GM12873 (cell line): ENCODE data around the gene LDLRAD2.

Experiments
- TF ChIP-seq, protein P1 (sequence below): IDR thresholded peaks from 2 replicates; pipeline ENCODE4 v1.5.1; 2012; ENCODE audit warnings: low read depth, mild to moderate bottlenecking, moderate library complexity, low read length, control low read depth; ENCODE audit not compliant: insufficient read depth; ENCODE audit errors: missing control alignments

The LDLRAD2 gene

DNA sequence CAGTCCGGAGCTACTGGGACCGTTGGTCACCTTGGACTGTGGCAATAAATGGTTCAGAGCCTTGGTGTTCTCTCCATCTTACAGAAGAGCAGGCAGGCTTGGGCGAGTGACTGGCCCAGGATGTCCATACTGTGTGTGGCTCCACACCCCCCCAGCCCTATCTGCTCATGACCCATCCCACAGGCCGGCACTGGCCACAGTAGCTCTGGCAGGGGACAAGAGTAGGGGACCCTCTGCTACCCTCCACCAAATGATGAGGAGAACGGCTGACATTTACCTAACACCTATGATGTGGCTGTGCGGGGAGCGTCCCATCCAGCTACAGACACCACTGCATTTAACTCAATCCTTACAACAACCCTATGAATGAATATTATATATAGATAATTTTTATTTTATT, 13.3 kb downstream of the LDLRAD2 start:
- TF ChIP-seq, protein P1, sequence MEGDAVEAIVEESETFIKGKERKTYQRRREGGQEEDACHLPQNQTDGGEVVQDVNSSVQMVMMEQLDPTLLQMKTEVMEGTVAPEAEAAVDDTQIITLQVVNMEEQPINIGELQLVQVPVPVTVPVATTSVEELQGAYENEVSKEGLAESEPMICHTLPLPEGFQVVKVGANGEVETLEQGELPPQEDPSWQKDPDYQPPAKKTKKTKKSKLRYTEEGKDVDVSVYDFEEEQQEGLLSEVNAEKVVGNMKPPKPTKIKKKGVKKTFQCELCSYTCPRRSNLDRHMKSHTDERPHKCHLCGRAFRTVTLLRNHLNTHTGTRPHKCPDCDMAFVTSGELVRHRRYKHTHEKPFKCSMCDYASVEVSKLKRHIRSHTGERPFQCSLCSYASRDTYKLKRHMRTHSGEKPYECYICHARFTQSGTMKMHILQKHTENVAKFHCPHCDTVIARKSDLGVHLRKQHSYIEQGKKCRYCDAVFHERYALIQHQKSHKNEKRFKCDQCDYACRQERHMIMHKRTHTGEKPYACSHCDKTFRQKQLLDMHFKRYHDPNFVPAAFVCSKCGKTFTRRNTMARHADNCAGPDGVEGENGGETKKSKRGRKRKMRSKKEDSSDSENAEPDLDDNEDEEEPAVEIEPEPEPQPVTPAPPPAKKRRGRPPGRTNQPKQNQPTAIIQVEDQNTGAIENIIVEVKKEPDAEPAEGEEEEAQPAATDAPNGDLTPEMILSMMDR: no peak

DNA sequence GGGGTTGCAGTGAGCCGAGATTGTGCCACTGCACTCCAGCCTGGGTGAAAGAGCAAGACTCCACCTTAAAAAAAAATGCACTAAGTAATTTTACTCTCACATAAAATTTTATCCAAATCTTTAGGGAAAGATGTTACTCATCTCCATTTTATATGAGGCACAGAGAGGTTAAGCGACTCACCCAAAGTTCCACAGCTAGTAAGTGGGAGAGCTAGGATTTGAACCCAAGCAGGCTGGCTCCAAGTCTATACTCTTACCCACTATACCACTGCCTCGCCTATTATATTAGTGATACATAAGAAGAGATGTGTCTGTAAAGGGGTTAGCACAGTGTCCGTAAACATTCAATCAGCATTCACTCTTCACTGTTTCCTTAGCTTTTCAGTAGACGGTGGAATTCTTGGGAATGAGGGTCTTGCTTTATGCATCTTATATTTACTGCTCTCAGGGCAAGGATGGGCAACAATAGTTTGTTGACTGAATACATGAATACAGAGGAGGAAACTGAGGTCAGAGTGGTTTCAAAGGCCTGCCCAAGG, 15.1 kb downstream of the LDLRAD2 start:
- TF ChIP-seq, protein P1: no peak

DNA sequence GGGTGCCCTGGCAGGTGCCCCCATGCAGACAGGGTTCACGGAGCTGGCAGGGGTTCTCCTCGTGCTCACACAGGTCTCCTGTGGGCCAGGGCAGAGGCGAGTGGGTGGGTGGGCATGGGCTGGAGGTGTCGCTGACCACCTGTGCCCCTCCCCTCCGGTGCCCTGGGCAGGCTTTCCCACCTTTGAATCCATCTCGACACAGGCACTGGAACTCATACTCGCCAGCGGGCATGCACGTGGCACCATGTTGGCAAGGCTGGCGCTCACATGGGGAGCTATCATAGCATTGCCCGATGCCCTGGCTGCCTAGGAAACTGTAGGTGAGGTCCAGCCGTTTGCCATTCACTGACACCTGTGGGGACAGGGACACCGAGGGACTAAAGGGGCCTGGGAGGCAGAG, 16.0 kb downstream of the LDLRAD2 start:
- TF ChIP-seq, protein P1: no peak

DNA sequence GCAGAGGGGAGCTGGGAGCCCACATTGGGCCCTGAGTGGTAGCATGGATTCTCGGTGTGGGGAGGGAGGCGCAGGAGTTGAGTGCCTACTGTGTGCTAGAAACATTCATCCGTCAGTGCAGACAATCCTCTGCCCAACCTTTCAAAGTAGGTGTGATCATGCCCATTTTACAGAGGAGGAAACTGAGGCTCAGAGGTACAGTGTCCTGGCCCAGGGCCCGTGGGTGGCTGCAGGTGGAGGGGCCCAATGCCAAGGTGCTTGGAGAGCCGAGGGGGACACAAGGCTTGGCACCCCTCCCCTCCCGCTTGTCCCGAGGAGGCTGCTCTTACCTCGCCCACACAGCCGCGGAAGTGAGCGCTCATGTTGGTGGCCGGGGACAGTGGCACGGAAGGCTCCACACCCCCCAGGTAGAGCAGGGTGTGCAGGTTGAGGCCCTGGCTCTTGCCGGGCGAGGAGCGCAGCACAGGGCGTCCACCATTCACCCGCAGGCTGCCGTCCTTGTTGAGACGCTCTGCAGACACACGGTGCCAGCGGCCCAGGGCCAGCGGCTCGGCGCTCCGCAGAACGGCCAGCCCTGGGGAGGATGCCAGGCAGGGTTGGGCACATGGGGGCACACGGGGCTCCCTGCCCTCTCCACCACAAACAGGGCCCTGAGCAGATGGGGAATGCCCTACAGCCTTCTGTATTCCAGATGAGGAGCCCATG, 16.6 kb downstream of the LDLRAD2 start:
- TF ChIP-seq, protein P1: no peak

DNA sequence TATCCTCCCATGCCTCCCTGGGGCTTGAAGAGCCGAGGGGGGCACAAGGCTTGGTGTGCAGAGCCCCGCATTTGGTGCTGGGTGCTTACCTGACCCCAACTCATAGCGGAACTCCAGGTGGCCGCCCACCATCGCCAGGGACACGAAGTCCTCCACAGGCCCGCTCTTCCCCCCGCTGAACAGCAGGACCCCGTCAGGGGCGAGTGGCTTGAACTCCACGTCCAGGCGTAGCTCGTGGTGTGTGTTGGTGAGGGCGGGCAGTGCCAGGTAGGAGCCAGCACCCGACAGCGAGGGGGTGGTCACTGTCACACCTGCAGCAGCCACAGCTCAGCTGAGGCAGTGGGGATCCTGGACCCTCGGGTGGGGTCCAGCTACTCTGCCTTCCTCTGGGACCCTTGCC, 17.2 kb downstream of the LDLRAD2 start:
- TF ChIP-seq, protein P1: no peak

DNA sequence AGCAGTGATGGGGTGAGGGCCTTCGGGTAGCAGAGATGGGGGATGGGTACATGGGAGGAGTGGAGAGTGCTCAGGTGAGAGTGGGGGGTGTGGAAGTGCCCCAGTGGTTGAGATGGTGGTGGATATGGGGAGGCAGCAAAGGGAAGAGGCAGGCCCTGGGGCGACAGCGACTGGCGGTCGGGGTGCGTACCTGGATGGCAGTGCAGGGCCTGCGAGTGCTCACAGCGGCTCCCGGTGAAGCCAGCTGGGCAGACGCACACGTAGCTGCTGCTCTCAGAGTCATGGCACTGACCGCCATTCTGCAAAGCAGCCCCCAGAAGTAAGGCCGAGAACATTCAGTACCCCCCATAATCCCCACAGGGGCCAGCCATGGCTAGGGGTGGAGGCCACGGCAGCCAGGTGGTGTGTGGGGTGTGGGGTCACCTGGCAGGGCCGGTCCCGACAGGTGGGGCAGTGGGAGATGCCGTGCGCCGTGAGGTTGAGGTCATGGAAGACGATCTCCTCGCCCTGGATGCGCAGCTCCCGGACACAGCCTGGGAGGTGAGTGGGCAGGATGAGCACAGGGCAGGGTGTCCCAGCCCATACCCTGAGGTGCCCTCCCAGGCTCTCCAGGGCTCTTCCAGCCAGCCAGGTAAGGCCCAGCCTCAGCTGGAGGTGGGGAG, 18.9 kb downstream of the LDLRAD2 start:
- TF ChIP-seq, protein P1: no peak

DNA sequence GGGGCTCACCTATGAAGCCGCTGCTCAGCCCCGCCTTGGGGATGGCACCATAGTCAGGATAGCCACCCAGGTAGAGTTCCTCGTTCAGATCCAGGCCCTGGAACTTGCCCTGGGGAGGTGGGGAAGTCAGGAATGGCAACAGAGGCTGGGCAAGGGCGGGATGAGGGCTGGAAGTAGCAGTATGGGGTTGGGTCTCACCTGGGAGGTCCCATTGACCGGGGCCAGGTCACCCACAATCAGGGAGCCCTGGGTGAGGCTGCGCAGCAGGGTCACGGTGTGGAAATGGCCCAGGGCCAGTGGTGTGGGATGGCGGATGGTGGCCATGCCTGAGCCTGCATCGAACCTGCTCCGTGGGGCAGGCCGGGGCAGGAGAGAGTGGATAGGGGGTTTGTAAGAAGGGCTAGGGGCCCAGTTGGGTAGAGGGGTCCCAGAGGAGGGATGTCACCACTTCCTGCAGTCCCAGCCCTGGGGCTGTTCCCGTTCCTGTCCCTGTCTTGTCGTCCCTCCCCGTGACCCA, 19.4 kb downstream of the LDLRAD2 start:
- TF ChIP-seq, protein P1: no peak
